ENCODE measurements around the gene NUP50.

Gene NUP50

DNA sequence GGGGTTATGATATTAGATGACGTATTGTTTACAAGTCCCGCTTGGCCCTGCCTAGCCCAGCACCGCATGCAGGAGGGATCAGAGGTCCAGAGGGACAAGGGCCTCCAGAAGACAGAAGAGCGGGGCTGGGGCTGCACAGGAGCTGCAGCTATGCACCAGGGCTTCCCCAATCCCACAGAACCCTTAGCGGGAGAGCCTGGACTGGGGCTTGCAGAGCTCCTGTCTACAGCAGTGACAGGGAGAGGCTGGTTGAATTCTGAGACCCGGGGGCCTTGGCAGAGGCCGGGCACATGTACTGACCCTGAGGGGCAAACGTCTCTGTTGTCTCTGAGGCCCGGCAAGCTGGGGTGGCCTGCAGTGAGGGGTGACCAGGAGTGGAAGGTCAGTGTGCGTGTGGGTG lies 70.1 kb downstream of the NUP50 start:
- DNase-seq: no peak

DNA sequence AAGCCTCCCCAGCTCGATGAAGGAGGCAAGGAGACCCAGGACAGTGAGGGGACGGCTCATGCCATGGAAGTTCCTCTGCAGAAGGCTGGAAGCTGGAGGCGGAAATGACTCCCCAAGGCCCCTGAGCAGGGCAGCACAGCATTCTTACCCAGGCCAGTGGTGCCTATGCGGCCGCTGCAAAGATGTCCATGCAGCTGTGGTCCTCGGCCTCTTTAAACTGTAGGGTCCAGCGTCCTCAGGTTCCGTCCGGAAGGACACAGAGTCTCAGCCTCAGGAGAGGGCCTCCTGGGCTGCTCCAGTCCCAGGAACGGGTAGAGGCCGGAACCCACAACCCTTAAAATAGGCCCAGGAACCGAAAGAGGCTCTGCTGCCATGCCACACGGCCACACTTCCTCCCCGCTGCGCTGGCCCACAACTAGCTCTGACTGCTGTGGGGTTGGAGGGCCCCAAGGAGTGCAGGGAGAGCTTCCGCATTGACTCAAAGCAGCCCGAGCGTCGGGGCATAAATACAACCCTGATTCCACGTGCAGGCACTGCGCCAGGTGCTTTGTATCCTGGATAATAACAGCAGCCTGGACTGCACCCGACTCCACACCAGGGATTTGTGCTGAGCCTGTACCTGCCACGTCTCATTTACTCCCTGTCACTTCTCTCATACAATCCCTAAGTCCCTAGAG lies 71.5 kb downstream of the NUP50 start:
- peak; percentile 57 for DNase-seq

GRCh38 chr22:45235851-45236342 lies 72.2 kb downstream of the NUP50 start:
- DNase-seq: no peak

DNA sequence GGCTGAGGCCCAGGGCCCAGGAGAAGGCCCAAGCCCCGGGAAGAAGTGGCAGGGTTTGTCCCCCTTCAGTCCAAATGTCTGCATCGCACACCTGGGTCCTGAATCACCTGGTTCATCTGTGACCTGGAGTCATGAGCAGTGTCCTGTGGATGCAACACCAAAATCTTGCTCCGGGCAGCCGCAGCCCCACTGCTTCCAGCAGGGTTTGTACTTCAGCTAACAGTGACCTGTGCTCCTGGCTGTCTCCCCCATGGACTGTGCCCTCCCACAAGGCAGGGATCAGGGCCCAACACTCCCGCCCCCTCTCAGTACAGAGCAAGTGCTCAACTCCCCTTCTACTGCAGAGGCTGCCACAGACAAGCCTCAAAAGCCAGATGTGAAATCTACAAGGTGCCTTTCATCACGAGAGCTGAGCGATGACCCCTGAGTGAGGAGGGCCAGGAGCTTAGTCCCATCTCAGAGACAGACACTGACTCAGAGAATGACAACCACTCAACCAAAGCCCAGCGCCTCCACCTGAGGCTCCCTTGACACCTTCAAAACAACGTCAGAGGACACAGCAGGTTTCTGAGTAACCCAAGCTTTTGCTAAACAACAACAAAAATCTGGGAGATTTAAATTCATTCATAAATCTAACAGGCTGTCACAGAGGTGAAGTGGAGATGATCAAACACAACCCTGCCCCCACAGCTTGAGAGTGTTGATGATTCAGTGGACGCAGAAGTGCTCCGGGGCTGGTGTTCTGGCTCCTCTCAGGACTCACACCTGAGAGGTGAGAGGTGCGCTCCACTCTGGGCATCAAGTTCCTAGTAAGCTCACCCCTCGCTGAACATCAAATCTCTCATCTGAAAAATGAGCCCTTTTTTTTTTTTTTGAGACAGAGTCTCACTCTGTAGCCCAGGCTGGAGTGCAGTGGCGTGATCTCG lies 73.6 kb downstream of the NUP50 start:
- DNase-seq: no peak

All from NCI-H187 treated with DMSO at 0.1 percent for 48 hours (cell line).